OCI-LY7 (cell line): ENCODE results near the gene SMG6. TPM values are rescaled to one million over a fixed set of nuclear protein-coding genes. Genes with fewer than 3 reads are reported as not detected.
A peak's percentile ranks its signal among the peaks of the same experiment; 100 is the strongest.

Experiments used
- BruUV-seq: library from RNA; stranded (reverse); fragments of 400-500 nt; replicated peaks from 2 replicates; lab custom pipeline; 2021; lab: Mats Ljungman, UMichigan
- CTCF ChIA-PET: fragments of 300-600 bp; sonication (Branson Sonifier 250); formaldehyde crosslinking; loops from one replicate; lab custom pipeline; 2022; ENCODE audit warnings: antibody characterized with exemption; ENCODE audit not compliant: unreplicated experiment; lab: Charles Lee
- POLR2A ChIA-PET: fragments of 300-600 bp; sonication (Branson Sonifier 250); formaldehyde crosslinking; loops from one replicate; lab custom pipeline; 2022; ENCODE audit warnings: antibody characterized with exemption; lab: Charles Lee
- DNase-seq: peaks from one replicate; pipeline ENCODE4 v3.0.0-alpha.2; 2015; ENCODE audit warnings: low spot score
- H2AFZ ChIP-seq: fragments of 200-600 bp; sonication (generic), shearing (Covaris generic); 2 replicates; pipeline ENCODE4 v1.6.1; 2014; ENCODE audit warnings: mild to moderate bottlenecking, antibody characterized with exemption, low read length, moderate library complexity
- H3K27ac ChIP-seq: fragments of 200-600 bp; sonication (generic); 2 replicates; pipeline ENCODE4 v1.5.1; 2014; ENCODE audit warnings: mixed run types, low read depth, mild to moderate bottlenecking, moderate library complexity, low read length, inconsistent platforms; ENCODE audit not compliant: poor library complexity, severe bottlenecking
- H3K36me3 ChIP-seq: fragments of 200-600 bp; sonication (generic); 2 replicates; pipeline ENCODE4 v1.6.1; 2014; ENCODE audit warnings: mild to moderate bottlenecking, antibody characterized with exemption, low read length, moderate library complexity, mixed read lengths; ENCODE audit not compliant: insufficient read depth
- H3K4me1 ChIP-seq: fragments of 200-600 bp; sonication (generic); 2 replicates; pipeline ENCODE4 v1.5.1; 2014; ENCODE audit warnings: mild to moderate bottlenecking, low read length; ENCODE audit not compliant: insufficient read depth, poor library complexity, severe bottlenecking
- H3K4me2 ChIP-seq: fragments of 200-600 bp; sonication (generic); 2 replicates; pipeline ENCODE4 v1.6.1; 2014; ENCODE audit warnings: mild to moderate bottlenecking, low read length
- H3K4me3 ChIP-seq: fragments of 200-600 bp; sonication (generic); 2 replicates; pipeline ENCODE4 v1.5.1; 2014; ENCODE audit warnings: mild to moderate bottlenecking, low read depth, low read length; ENCODE audit not compliant: poor library complexity, severe bottlenecking
- H3K79me2 ChIP-seq: fragments of 200-600 bp; sonication (generic); 2 replicates; pipeline ENCODE4 v1.6.1; 2016; ENCODE audit warnings: low read depth, mild to moderate bottlenecking, low read length, moderate library complexity, mixed read lengths; ENCODE audit not compliant: insufficient read depth
- H3K9me2 ChIP-seq: fragments of 200-600 bp; sonication (generic); 2 replicates; pipeline ENCODE4 v1.6.1; 2016; ENCODE audit warnings: mild to moderate bottlenecking, low read length, mixed read lengths; ENCODE audit not compliant: insufficient read depth
- H3K9me3 ChIP-seq: fragments of 200-600 bp; sonication (generic); 2 replicates; pipeline ENCODE4 v1.6.1; 2014; ENCODE audit warnings: mild to moderate bottlenecking, mixed run types, low read length, mixed read lengths
- H4K20me1 ChIP-seq: fragments of 200-600 bp; sonication (generic); 2 replicates; pipeline ENCODE4 v1.6.1; 2014; ENCODE audit warnings: mild to moderate bottlenecking, antibody characterized with exemption, low read length, moderate library complexity, mixed read lengths; ENCODE audit not compliant: insufficient read depth
- CTCF ChIP-seq: fragments of 200-600 bp; sonication (generic); conservative IDR thresholded peaks from 2 replicates; pipeline ENCODE4 v1.5.1; 2014; ENCODE audit warnings: mild to moderate bottlenecking, antibody characterized with exemption, low read length, moderate library complexity, mixed read lengths
- EZH2phosphoT487 ChIP-seq: fragments of 200-600 bp; sonication (generic); IDR thresholded peaks from 2 replicates; pipeline ENCODE4 v1.6.1; 2018; ENCODE audit warnings: low read depth, borderline replicate concordance, mild to moderate bottlenecking, mixed run types, antibody characterized with exemption, low read length, moderate library complexity, mixed read lengths
- intact Hi-C: fragments of 100-400 bp; cut with micrococcal nuclease; formaldehyde crosslinking; loops from one replicate; pipeline ENCODE4 v1.10.0; 2022; ENCODE audit not compliant: unreplicated experiment
- total RNA-seq, 2 experiments: library from RNA; depleted of rRNA in 1 of 2; stranded (reverse); fragments of >200 nt in 1 of 2; shearing (Covaris generic) in 1 of 2; gene quantifications; 2 replicates each; pipeline ENCODE4 v1.2.3, GENCODE V29; 2014 to 2022

The SMG6 gene
- total RNA-seq, 2 experiments from 2014 or later, result 12.5 to 17.8 TPM

GRCh38 chr17:2222901-2223616 lies 80.5 kb downstream of the SMG6 start:
- Histone ChIP-seq H3K9me3 (no peaks in the 10 kb centered on the region), H2AFZ (no peak overlapping the region), H3K9me2 (no peaks in the 10 kb centered on the region), H3K4me1 (peaks cover 8% of the 10 kb centered on the region), H3K4me3 (no peak overlapping the region), H3K4me2 (no peak overlapping the region), H3K79me2 (no peaks in the 10 kb centered on the region), H3K36me3 (0 out of 2 replicates have a peak, but pooled peaks cover 3% of the 10 kb centered on the region), H3K27ac (no peak overlapping the region), H4K20me1 (no peaks in the 10 kb centered on the region)
- no TSS peak for BruUV-seq
- TF ChIP-seq EZH2phosphoT487 (no peak), CTCF (no peak)
- DNase-seq, result no peak
- ChIA-PET CTCF (no interaction called here), POLR2A (interaction anchor here (0.6 to 1.5 kb wide), 3 partner anchors 10 to 41 kb away, joined by 3 to 5 read pairs (median 4); no protein-coding TSS in a partner anchor)
- intact Hi-C loops, result no loop called here

- Histone ChIP-seq H3K36me3 (0 out of 2 replicates have a peak, but pooled peaks cover 3% of the 10 kb centered on the region), H4K20me1 (no peaks in the 10 kb centered on the region), H3K9me3 (no peaks in the 10 kb centered on the region), H3K4me2 (no peak overlapping the region), H2AFZ (no peak overlapping the region), H3K79me2 (no peaks in the 10 kb centered on the region), H3K4me3 (no peak overlapping the region), H3K4me1 (peaks cover 10% of the 10 kb centered on the region), H3K27ac (no peak overlapping the region), H3K9me2 (no peaks in the 10 kb centered on the region)
- intact Hi-C loops, result no loop called here
- TF ChIP-seq CTCF (no peak), EZH2phosphoT487 (no peak)
- BruUV-seq, result no TSS peak
- ChIA-PET POLR2A (no interaction called here), CTCF (no interaction called here)
- DNase-seq, result no peak
These were observed 81.3 kb downstream of the SMG6 start for GRCh38 chr17:2222301-2222700.

- H3K4me1 ChIP-seq, result peaks cover 39% of the 10 kb centered on the region
- H2AFZ ChIP-seq, result no peak overlapping the region
- no peak overlapping the region for H3K4me3 ChIP-seq
- H3K4me2 ChIP-seq, result 0 out of 2 replicates have a peak overlapping the region, but pooled peaks have one; percentile 5
- H3K27ac ChIP-seq, result no peak overlapping the region
- no peaks in the 10 kb centered on the region for H3K9me3 ChIP-seq
- intact Hi-C loops, result no loop called here
- ChIA-PET CTCF (no interaction called here), POLR2A (interaction anchor here (0.5 kb wide), 1 partner anchor 107 kb away, joined by 3 read pairs; no protein-coding TSS in a partner anchor)
- TF ChIP-seq EZH2phosphoT487 (no peak), CTCF (no peak)
- 0 out of 2 replicates have a peak, but pooled peaks cover 3% of the 10 kb centered on the region for H3K36me3 ChIP-seq
- peaks cover 7% of the 10 kb centered on the region; the same call in 1 of the 2 replicates for H4K20me1 ChIP-seq
- no peak for DNase-seq
- no peaks in the 10 kb centered on the region for H3K79me2 ChIP-seq
- no TSS peak for BruUV-seq
- H3K9me2 ChIP-seq, result no peaks in the 10 kb centered on the region
These were observed 85.2 kb downstream of the SMG6 start for GRCh38 chr17:2218426-2218825.
